ENCODE results near the gene SORL1-AS1.

The SORL1-AS1 gene

DNA sequence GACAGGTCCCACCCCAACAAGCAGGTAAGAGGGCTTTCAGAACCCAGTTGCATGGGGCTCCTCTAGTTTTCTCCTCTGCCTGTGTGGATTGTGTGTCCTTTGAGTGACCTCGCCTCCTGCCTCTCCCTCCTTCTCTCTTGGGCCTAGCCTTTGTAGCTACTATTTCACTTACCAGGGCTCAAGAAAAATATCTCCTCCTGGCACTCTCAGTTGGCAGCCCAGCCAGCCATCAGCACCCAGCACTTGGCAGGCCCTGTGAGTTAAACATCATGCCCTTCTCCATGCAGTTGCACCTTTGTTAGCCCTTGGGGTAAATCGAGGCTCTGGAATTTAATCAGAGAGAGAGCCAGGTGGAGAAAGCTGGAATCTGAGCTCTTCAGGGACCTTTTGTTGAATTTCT is 35.4 kb upstream of the SORL1-AS1 start:
- no peaks in the 10 kb centered on the region for H3K4me1 ChIP-seq (ENCODE audit: control insufficient read depth, insufficient read depth, low read depth, low read length)
- no peak overlapping the region for H2BK5ac ChIP-seq (ENCODE audit: low read depth, low read length, poor library complexity, severe bottlenecking)
- no peak for DNase-seq
- H4K8ac ChIP-seq (ENCODE audit: low read length), result no peak overlapping the region
- no peak overlapping the region for H3K18ac ChIP-seq (ENCODE audit: low read depth in 1 of 2, low read length in 2 of 2)
- H2BK15ac ChIP-seq (ENCODE audit: low read depth, poor library complexity, severe bottlenecking), result no peak overlapping the region
- no peak overlapping the region for H2AFZ ChIP-seq (ENCODE audit: low read depth, low read length)
- no peaks in the 10 kb centered on the region for H3K9me3 ChIP-seq (ENCODE audit: control insufficient read depth, low read length)
- no peak overlapping the region for H3K9ac ChIP-seq (ENCODE audit: low read length)
- no peaks in the 10 kb centered on the region for H3K79me1 ChIP-seq (replicated peaks; ENCODE audit: low read length, poor library complexity, severe bottlenecking)
- H3K4me2 ChIP-seq (ENCODE audit: low read length, poor library complexity, severe bottlenecking), result no peak overlapping the region
- no peak overlapping the region for H4K91ac ChIP-seq (ENCODE audit: low read length)
- no peak overlapping the region for H3K14ac ChIP-seq (ENCODE audit: low read length in 2 of 2)
- no peaks in the 10 kb centered on the region for H3K36me3 ChIP-seq (ENCODE audit: control insufficient read depth in 1 of 2, insufficient read depth in 2 of 2, low read depth in 1 of 2, low read length in 2 of 2)
- H3K27me3 ChIP-seq (ENCODE audit: control insufficient read depth in 1 of 2, insufficient read depth in 1 of 2, low read length in 2 of 2), result peaks cover 0 to 24% of the 10 kb centered on the region in 2 experiments
- H3K27ac ChIP-seq (ENCODE audit: low read length, poor library complexity, severe bottlenecking), result no peak overlapping the region
- no peak overlapping the region for H3K4ac ChIP-seq (ENCODE audit: low read depth in 1 of 2, low read length in 2 of 2)
- H3K23ac ChIP-seq (ENCODE audit: low read length in 2 of 2), result no peak overlapping the region
- H2BK12ac ChIP-seq (ENCODE audit: low read length in 2 of 2), result no peak overlapping the region
- H3K4me3 ChIP-seq (ENCODE audit: insufficient read depth in 1 of 2, low read depth in 1 of 2, low read length in 2 of 2), result no peak overlapping the region
- H2AK5ac ChIP-seq (ENCODE audit: low read length, severe bottlenecking), result no peak overlapping the region
- no peak overlapping the region for H2BK120ac ChIP-seq (ENCODE audit: low read depth, low read length)
- 90% methylated on average over 2 of the region's 2 CpGs for WGBS

- no peaks in the 10 kb centered on the region for H3K9me3 ChIP-seq (ENCODE audit: control insufficient read depth, low read length)
- no peaks in the 10 kb centered on the region for H3K79me1 ChIP-seq (replicated peaks; ENCODE audit: low read length, poor library complexity, severe bottlenecking)
- no peak overlapping the region for H2BK5ac ChIP-seq (ENCODE audit: low read depth, low read length, poor library complexity, severe bottlenecking)
- no peak overlapping the region for H2AK5ac ChIP-seq (ENCODE audit: low read length, severe bottlenecking)
- H2AFZ ChIP-seq (ENCODE audit: low read depth, low read length), result no peak overlapping the region
- H3K23ac ChIP-seq (ENCODE audit: low read length in 2 of 2), result no peak overlapping the region
- no peak overlapping the region for H3K9ac ChIP-seq (ENCODE audit: low read length)
- no peaks in the 10 kb centered on the region for H3K36me3 ChIP-seq (ENCODE audit: control insufficient read depth in 1 of 2, insufficient read depth in 2 of 2, low read depth in 1 of 2, low read length in 2 of 2)
- H2BK15ac ChIP-seq (ENCODE audit: low read depth, poor library complexity, severe bottlenecking), result no peak overlapping the region
- H4K8ac ChIP-seq (ENCODE audit: low read length), result no peak overlapping the region
- no peaks in the 10 kb centered on the region for H3K4me1 ChIP-seq (ENCODE audit: control insufficient read depth, insufficient read depth, low read depth, low read length)
- no peak overlapping the region for H3K27ac ChIP-seq (ENCODE audit: low read length, poor library complexity, severe bottlenecking)
- H2BK12ac ChIP-seq (ENCODE audit: low read length in 2 of 2), result no peak overlapping the region
- H3K4me3 ChIP-seq (ENCODE audit: insufficient read depth in 1 of 2, low read depth in 1 of 2, low read length in 2 of 2), result no peak overlapping the region
- no peak overlapping the region for H3K4ac ChIP-seq (ENCODE audit: low read depth in 1 of 2, low read length in 2 of 2)
- WGBS, result 83% methylated on average over 5 of the region's 6 CpGs
- DNase-seq, result no peak
- H3K14ac ChIP-seq (ENCODE audit: low read length in 2 of 2), result peak overlapping the region in 1 of 2 experiments; percentile 13
- H3K18ac ChIP-seq (ENCODE audit: low read depth in 1 of 2, low read length in 2 of 2), result no peak overlapping the region
- H4K91ac ChIP-seq (ENCODE audit: low read length), result no peak overlapping the region
- peaks cover 0 to 29% of the 10 kb centered on the region in 2 experiments for H3K27me3 ChIP-seq (ENCODE audit: control insufficient read depth in 1 of 2, insufficient read depth in 1 of 2, low read length in 2 of 2)
- no peak overlapping the region for H2BK120ac ChIP-seq (ENCODE audit: low read depth, low read length)
- no peak overlapping the region for H3K4me2 ChIP-seq (ENCODE audit: low read length, poor library complexity, severe bottlenecking)
Measured at GRCh38 chr11:121487191-121487590, 34.4 kb upstream of the SORL1-AS1 start.

DNA sequence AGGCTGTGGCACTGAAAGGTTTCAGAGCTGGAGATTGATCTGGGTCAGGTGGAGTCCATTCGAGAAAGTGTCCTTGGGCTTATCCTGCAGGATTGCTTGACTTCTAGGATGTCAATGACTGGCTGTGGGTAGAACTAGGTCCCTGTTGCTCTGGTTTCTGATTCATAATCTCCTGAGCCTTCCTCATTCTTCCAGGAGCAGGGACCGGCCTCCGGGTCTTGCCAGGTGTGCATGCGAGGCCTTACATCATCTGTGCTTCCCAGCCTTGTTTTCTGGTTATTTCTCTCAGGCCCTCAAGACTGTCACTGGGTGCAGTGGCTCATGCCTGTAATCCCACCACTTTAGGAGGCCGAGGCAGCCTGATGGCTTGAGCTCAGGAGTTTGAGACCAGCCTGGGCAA is 33.3 kb upstream of the SORL1-AS1 start:
- Histone ChIP-seq H3K79me1 (replicated peaks; ENCODE audit: low read length, poor library complexity, severe bottlenecking) (no peaks in the 10 kb centered on the region), H2BK5ac (ENCODE audit: low read depth, low read length, poor library complexity, severe bottlenecking) (no peak overlapping the region), H3K4me1 (ENCODE audit: control insufficient read depth, insufficient read depth, low read depth, low read length) (no peaks in the 10 kb centered on the region), H3K4ac (ENCODE audit: low read depth in 1 of 2, low read length in 2 of 2) (no peak overlapping the region), H3K9me3 (ENCODE audit: control insufficient read depth, low read length) (no peaks in the 10 kb centered on the region), H3K4me2 (ENCODE audit: low read length, poor library complexity, severe bottlenecking) (no peak overlapping the region), H3K14ac (ENCODE audit: low read length in 2 of 2) (no peak overlapping the region), H2AK5ac (ENCODE audit: low read length, severe bottlenecking) (no peak overlapping the region), H3K23ac (ENCODE audit: low read length in 2 of 2) (no peak overlapping the region), H2AFZ (ENCODE audit: low read depth, low read length) (no peak overlapping the region), H3K4me3 (ENCODE audit: insufficient read depth in 1 of 2, low read depth in 1 of 2, low read length in 2 of 2) (no peak overlapping the region), H4K91ac (ENCODE audit: low read length) (no peak overlapping the region), H4K8ac (ENCODE audit: low read length) (no peak overlapping the region), H3K18ac (ENCODE audit: low read depth in 1 of 2, low read length in 2 of 2) (no peak overlapping the region), H3K27me3 (ENCODE audit: control insufficient read depth in 1 of 2, insufficient read depth in 1 of 2, low read length in 2 of 2) (peaks cover 0 to 28% of the 10 kb centered on the region in 2 experiments), H2BK15ac (ENCODE audit: low read depth, poor library complexity, severe bottlenecking) (no peak overlapping the region), H3K36me3 (ENCODE audit: control insufficient read depth in 1 of 2, insufficient read depth in 2 of 2, low read depth in 1 of 2, low read length in 2 of 2) (no peaks in the 10 kb centered on the region), H2BK120ac (ENCODE audit: low read depth, low read length) (no peak overlapping the region), H3K9ac (ENCODE audit: low read length) (no peak overlapping the region), H2BK12ac (ENCODE audit: low read length in 2 of 2) (no peak overlapping the region), H3K27ac (ENCODE audit: low read length, poor library complexity, severe bottlenecking) (no peak overlapping the region)
- DNase-seq, result no peak
- WGBS, result 97% methylated on average over 5 of the region's 5 CpGs

DNA sequence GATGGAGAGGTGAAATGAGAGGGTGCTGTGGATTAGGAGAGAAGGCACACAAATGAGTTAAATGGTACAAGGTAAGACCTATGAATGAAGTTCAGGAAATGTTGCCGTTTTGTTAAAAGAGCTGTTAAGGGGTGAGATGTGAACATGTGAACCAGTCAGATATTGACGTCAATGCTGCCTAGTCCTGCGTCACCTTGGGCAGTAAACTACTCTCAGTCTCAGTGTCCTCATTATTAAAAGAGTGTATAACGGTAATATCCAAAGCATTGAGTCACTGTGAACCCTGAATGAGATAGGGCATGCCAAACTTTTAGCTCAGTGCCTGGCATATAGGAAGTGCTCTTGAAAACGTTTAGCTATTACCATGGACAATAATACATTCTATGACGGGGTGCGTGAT is 32.4 kb upstream of the SORL1-AS1 start:
- Histone ChIP-seq H3K36me3 (ENCODE audit: control insufficient read depth in 1 of 2, insufficient read depth in 2 of 2, low read depth in 1 of 2, low read length in 2 of 2) (no peaks in the 10 kb centered on the region), H3K14ac (ENCODE audit: low read length in 2 of 2) (no peak overlapping the region), H3K4me1 (ENCODE audit: control insufficient read depth, insufficient read depth, low read depth, low read length) (no peaks in the 10 kb centered on the region), H3K27ac (ENCODE audit: low read length, poor library complexity, severe bottlenecking) (no peak overlapping the region), H3K23ac (ENCODE audit: low read length in 2 of 2) (no peak overlapping the region), H4K8ac (ENCODE audit: low read length) (no peak overlapping the region), H3K4me2 (ENCODE audit: low read length, poor library complexity, severe bottlenecking) (no peak overlapping the region), H3K4me3 (ENCODE audit: insufficient read depth in 1 of 2, low read depth in 1 of 2, low read length in 2 of 2) (no peak overlapping the region), H2BK120ac (ENCODE audit: low read depth, low read length) (no peak overlapping the region), H2BK5ac (ENCODE audit: low read depth, low read length, poor library complexity, severe bottlenecking) (no peak overlapping the region), H2BK12ac (ENCODE audit: low read length in 2 of 2) (no peak overlapping the region), H3K9me3 (ENCODE audit: control insufficient read depth, low read length) (no peaks in the 10 kb centered on the region), H4K91ac (ENCODE audit: low read length) (no peak overlapping the region), H3K79me1 (replicated peaks; ENCODE audit: low read length, poor library complexity, severe bottlenecking) (no peaks in the 10 kb centered on the region), H2AK5ac (ENCODE audit: low read length, severe bottlenecking) (no peak overlapping the region), H2BK15ac (ENCODE audit: low read depth, poor library complexity, severe bottlenecking) (no peak overlapping the region), H2AFZ (ENCODE audit: low read depth, low read length) (no peak overlapping the region), H3K9ac (ENCODE audit: low read length) (no peak overlapping the region), H3K18ac (ENCODE audit: low read depth in 1 of 2, low read length in 2 of 2) (no peak overlapping the region), H3K4ac (ENCODE audit: low read depth in 1 of 2, low read length in 2 of 2) (no peak overlapping the region), H3K27me3 (ENCODE audit: control insufficient read depth in 1 of 2, insufficient read depth in 1 of 2, low read length in 2 of 2) (peaks cover 0 to 28% of the 10 kb centered on the region in 2 experiments)
- WGBS, result 91% methylated on average over 7 of the region's 7 CpGs
- DNase-seq, result no peak
